IPS-20b (cell line): ENCODE measurements around the gene MROH2B.
"Not testable (repeated sequence)": the region's sequence is repeated elsewhere in the genome, so short reads cannot be mapped to it uniquely, and the experiment has no call there.

ENCODE experiments used
- H3K27ac ChIP-seq: one replicate; pipeline ENCODE4 v1.5.1; 2013; ENCODE audit warnings: low read length
- H3K27me3 ChIP-seq: 2 replicates; pipeline ENCODE4 v1.6.1; 2013; ENCODE audit warnings: mild to moderate bottlenecking, low read length, inconsistent platforms; ENCODE audit not compliant: insufficient read depth
- H3K36me3 ChIP-seq: 2 replicates; pipeline ENCODE4 v1.6.1; 2013; ENCODE audit warnings: low read depth, mild to moderate bottlenecking, inconsistent platforms, low read length, moderate library complexity; ENCODE audit not compliant: insufficient read depth
- H3K4me1 ChIP-seq: 2 replicates; pipeline ENCODE4 v1.6.1; 2013; ENCODE audit warnings: mild to moderate bottlenecking, control low read depth, inconsistent platforms, low read length, moderate library complexity; ENCODE audit not compliant: insufficient read depth
- H3K4me3 ChIP-seq: 2 replicates; pipeline ENCODE4 v1.5.1; 2013; ENCODE audit warnings: mild to moderate bottlenecking, low read length, inconsistent platforms
- H3K9ac ChIP-seq: 2 replicates; pipeline ENCODE4 v1.6.1; 2013; ENCODE audit warnings: low read depth, mild to moderate bottlenecking, inconsistent platforms, low read length, moderate library complexity
- H3K9me3 ChIP-seq: 2 replicates; pipeline ENCODE4 v1.6.1; 2013; ENCODE audit warnings: mild to moderate bottlenecking, low read depth, low read length, inconsistent platforms; ENCODE audit not compliant: insufficient read depth

Gene MROH2B

GRCh38 chr5:41087461-41087860 is 16.3 kb upstream of the MROH2B start:
- H3K4me1 ChIP-seq: no peaks in the 10 kb centered on the region
- H3K27ac ChIP-seq: no peak overlapping the region
- H3K4me3 ChIP-seq: no peak overlapping the region
- H3K9ac ChIP-seq: no peak overlapping the region
- no peaks in the 10 kb centered on the region for H3K36me3 ChIP-seq
- H3K27me3 ChIP-seq: no peaks in the 10 kb centered on the region
- no peaks in the 10 kb centered on the region for H3K9me3 ChIP-seq

- H3K9me3 ChIP-seq: peaks cover 14% of the 10 kb centered on the region; the same call in 1 of the 2 replicates
- no peak overlapping the region for H3K9ac ChIP-seq
- no peaks in the 10 kb centered on the region for H3K27me3 ChIP-seq
- no peak overlapping the region for H3K4me3 ChIP-seq
- H3K27ac ChIP-seq: no peak overlapping the region
- no peaks in the 10 kb centered on the region for H3K36me3 ChIP-seq
- H3K4me1 ChIP-seq: no peaks in the 10 kb centered on the region
These were observed 12.2 kb upstream of the MROH2B start for GRCh38 chr5:41083306-41083705.

GRCh38 chr5:41071975-41072374 is 833 bp upstream of the MROH2B start:
- peaks cover 8% of the 10 kb centered on the region; the same call in 1 of the 2 replicates for H3K4me1 ChIP-seq
- no peaks in the 10 kb centered on the region for H3K36me3 ChIP-seq
- no peaks in the 10 kb centered on the region for H3K27me3 ChIP-seq
- H3K9me3 ChIP-seq: no peaks in the 10 kb centered on the region
- H3K9ac ChIP-seq: no peak overlapping the region
- no peak overlapping the region for H3K4me3 ChIP-seq
- H3K27ac ChIP-seq: no peak overlapping the region

- no peaks in the 10 kb centered on the region for H3K27me3 ChIP-seq
- no peaks in the 10 kb centered on the region for H3K36me3 ChIP-seq
- H3K9me3 ChIP-seq: no peaks in the 10 kb centered on the region
- no peak overlapping the region for H3K9ac ChIP-seq
- H3K4me3 ChIP-seq: no peak overlapping the region
- H3K27ac ChIP-seq: no peak overlapping the region
- peaks cover 8% of the 10 kb centered on the region; the same call in 1 of the 2 replicates for H3K4me1 ChIP-seq
These were observed 3.2 kb downstream of the MROH2B start for GRCh38 chr5:41067714-41068568.

- H3K27ac ChIP-seq: no peak overlapping the region
- H3K36me3 ChIP-seq: no peaks in the 10 kb centered on the region
- no peaks in the 10 kb centered on the region for H3K27me3 ChIP-seq
- H3K4me1 ChIP-seq: peaks cover 8% of the 10 kb centered on the region; the same call in 1 of the 2 replicates
- no peak overlapping the region for H3K9ac ChIP-seq
- H3K9me3 ChIP-seq: no peaks in the 10 kb centered on the region
- no peak overlapping the region for H3K4me3 ChIP-seq
These were observed 5.3 kb downstream of the MROH2B start for GRCh38 chr5:41065691-41066335.

GRCh38 chr5:41057940-41058339 is 13.2 kb downstream of the MROH2B start:
- H3K27ac ChIP-seq: no peak overlapping the region
- H3K4me1 ChIP-seq: no peaks in the 10 kb centered on the region
- H3K9me3 ChIP-seq: no peaks in the 10 kb centered on the region
- H3K36me3 ChIP-seq: no peaks in the 10 kb centered on the region
- H3K4me3 ChIP-seq: no peak overlapping the region
- H3K9ac ChIP-seq: no peak overlapping the region
- no peaks in the 10 kb centered on the region for H3K27me3 ChIP-seq

GRCh38 chr5:41057231-41057630 is 13.9 kb downstream of the MROH2B start:
- Histone ChIP-seq H3K9me3 (no peaks in the 10 kb centered on the region), H3K27ac (no peak overlapping the region), H3K4me1 (no peaks in the 10 kb centered on the region), H3K36me3 (no peaks in the 10 kb centered on the region), H3K27me3 (no peaks in the 10 kb centered on the region), H3K9ac (no peak overlapping the region), H3K4me3 (no peak overlapping the region)

- Histone ChIP-seq H3K27ac (no peak overlapping the region), H3K4me1 (no peaks in the 10 kb centered on the region), H3K27me3 (no peaks in the 10 kb centered on the region), H3K36me3 (no peaks in the 10 kb centered on the region), H3K4me3 (no peak overlapping the region), H3K9ac (no peak overlapping the region), H3K9me3 (no peaks in the 10 kb centered on the region)
These were observed 22.2 kb downstream of the MROH2B start for GRCh38 chr5:41048986-41049385.

- no peaks in the 10 kb centered on the region for H3K9me3 ChIP-seq
- no peaks in the 10 kb centered on the region for H3K36me3 ChIP-seq
- no peaks in the 10 kb centered on the region for H3K27me3 ChIP-seq
- no peak overlapping the region for H3K27ac ChIP-seq
- H3K9ac ChIP-seq: no peak overlapping the region
- H3K4me1 ChIP-seq: no peaks in the 10 kb centered on the region
- H3K4me3 ChIP-seq: no peak overlapping the region
These were observed 27.9 kb downstream of the MROH2B start for GRCh38 chr5:41043109-41043747.

- Histone ChIP-seq H3K4me1 (no peaks in the 10 kb centered on the region), H3K27me3 (no peaks in the 10 kb centered on the region), H3K36me3 (no peaks in the 10 kb centered on the region), H3K9ac (no peak overlapping the region), H3K27ac (no peak overlapping the region), H3K4me3 (no peak overlapping the region), H3K9me3 (no peaks in the 10 kb centered on the region)
These were observed 38.2 kb downstream of the MROH2B start for GRCh38 chr5:41032973-41033372.

- not testable (repeated sequence) for H3K9ac ChIP-seq, H3K36me3 ChIP-seq, H3K4me1 ChIP-seq, H3K27ac ChIP-seq, H3K27me3 ChIP-seq, H3K4me3 ChIP-seq
- peaks cover 17% of the 10 kb centered on the region for H3K9me3 ChIP-seq
These were observed 48.5 kb downstream of the MROH2B start for GRCh38 chr5:41022600-41022999.

GRCh38 chr5:41012318-41012717 is 58.8 kb downstream of the MROH2B start:
- Histone ChIP-seq H3K4me3 (no peak overlapping the region), H3K27ac (no peak overlapping the region)

More at GRCh38 chr5:41012318-41012717, 58.8 kb downstream of the MROH2B start:
- H3K4me1 ChIP-seq: no peaks in the 10 kb centered on the region
- H3K27me3 ChIP-seq: no peaks in the 10 kb centered on the region
- H3K9me3 ChIP-seq: no peaks in the 10 kb centered on the region
- no peaks in the 10 kb centered on the region for H3K36me3 ChIP-seq
- H3K9ac ChIP-seq: no peak overlapping the region
